ENCODE data around the gene MYH7B.

Gene MYH7B

GRCh38 chr20:34980543-34981233, 25.0 kb downstream of the MYH7B start:
- Histone ChIP-seq H3K27me3 (ENCODE audit: insufficient read depth, low read length, poor library complexity) (no peaks in the 10 kb centered on the region), H3K23ac (ENCODE audit: low read length) (no peak overlapping the region), H4K8ac (ENCODE audit: low read depth, low read length) (no peak overlapping the region), H3K56ac (ENCODE audit: low read length) (peak overlapping the region; percentile 8), H3K79me1 (ENCODE audit: low read length) (no peaks in the 10 kb centered on the region), H3K36me3 (ENCODE audit: control insufficient read depth, insufficient read depth, low read length) (no peaks in the 10 kb centered on the region), H3K4ac (ENCODE audit: low read depth, low read length) (no peak overlapping the region), H3K9ac (ENCODE audit: low read length) (no peak overlapping the region), H2AK5ac (ENCODE audit: low read length) (no peak overlapping the region), H3K4me1 (ENCODE audit: control insufficient read depth, low read depth, low read length) (no peaks in the 10 kb centered on the region), H3K18ac (ENCODE audit: low read length) (no peak overlapping the region), H2BK15ac (replicated peaks; ENCODE audit: low read depth) (no peak overlapping the region), H2BK5ac (ENCODE audit: low read length) (no peak overlapping the region), H3K79me2 (ENCODE audit: control insufficient read depth, insufficient read depth, low read length) (no peaks in the 10 kb centered on the region), H2BK120ac (ENCODE audit: low read depth, low read length) (no peak overlapping the region), H4K5ac (ENCODE audit: low read length) (no peak overlapping the region), H3K4me3 (ENCODE audit: low read length) (no peak overlapping the region), H3K27ac (ENCODE audit: low read depth, low read length) (no peak overlapping the region), H3K4me2 (ENCODE audit: low read length) (no peak overlapping the region)
- no CpG with 5 or more reads among the region's 22 CpGs for WGBS (ENCODE audit: extremely low coverage, insufficient coverage, low lambda C conversion rate)
- DNase-seq, result peak; percentile 32

GRCh38 chr20:34982270-34983088, 26.8 kb downstream of the MYH7B start:
- no peak overlapping the region for H2BK5ac ChIP-seq (ENCODE audit: low read length)
- no peak overlapping the region for H2BK15ac ChIP-seq (replicated peaks; ENCODE audit: low read depth)
- no peak overlapping the region for H4K5ac ChIP-seq (ENCODE audit: low read length)
- no peaks in the 10 kb centered on the region for H3K4me1 ChIP-seq (ENCODE audit: control insufficient read depth, low read depth, low read length)
- H3K4me2 ChIP-seq (ENCODE audit: low read length), result no peak overlapping the region
- H3K27ac ChIP-seq (ENCODE audit: low read depth, low read length), result no peak overlapping the region
- no peak overlapping the region for H3K23ac ChIP-seq (ENCODE audit: low read length)
- no peak overlapping the region for H3K56ac ChIP-seq (ENCODE audit: low read length)
- H3K79me1 ChIP-seq (ENCODE audit: low read length), result no peaks in the 10 kb centered on the region
- no peak overlapping the region for H3K18ac ChIP-seq (ENCODE audit: low read length)
- no peak overlapping the region for H4K8ac ChIP-seq (ENCODE audit: low read depth, low read length)
- no CpG with 5 or more reads among the region's 21 CpGs for WGBS (ENCODE audit: extremely low coverage, insufficient coverage, low lambda C conversion rate)
- H3K79me2 ChIP-seq (ENCODE audit: control insufficient read depth, insufficient read depth, low read length), result no peaks in the 10 kb centered on the region
- H3K4me3 ChIP-seq (ENCODE audit: low read length), result no peak overlapping the region
- H3K9ac ChIP-seq (ENCODE audit: low read length), result no peak overlapping the region
- H3K36me3 ChIP-seq (ENCODE audit: control insufficient read depth, insufficient read depth, low read length), result no peaks in the 10 kb centered on the region
- no peaks in the 10 kb centered on the region for H3K27me3 ChIP-seq (ENCODE audit: insufficient read depth, low read length, poor library complexity)
- no peak overlapping the region for H2BK120ac ChIP-seq (ENCODE audit: low read depth, low read length)
- no peak overlapping the region for H2AK5ac ChIP-seq (ENCODE audit: low read length)
- DNase-seq, result no peak
- H3K4ac ChIP-seq (ENCODE audit: low read depth, low read length), result no peak overlapping the region

GRCh38 chr20:34983089-34983820, 27.6 kb downstream of the MYH7B start:
- Histone ChIP-seq H3K36me3 (ENCODE audit: control insufficient read depth, insufficient read depth, low read length) (no peaks in the 10 kb centered on the region), H3K4ac (ENCODE audit: low read depth, low read length) (no peak overlapping the region), H3K4me3 (ENCODE audit: low read length) (no peak overlapping the region), H3K18ac (ENCODE audit: low read length) (no peak overlapping the region), H3K23ac (ENCODE audit: low read length) (no peak overlapping the region), H3K27ac (ENCODE audit: low read depth, low read length) (no peak overlapping the region), H3K27me3 (ENCODE audit: insufficient read depth, low read length, poor library complexity) (no peaks in the 10 kb centered on the region), H2AK5ac (ENCODE audit: low read length) (no peak overlapping the region), H3K4me2 (ENCODE audit: low read length) (no peak overlapping the region), H3K4me1 (ENCODE audit: control insufficient read depth, low read depth, low read length) (no peaks in the 10 kb centered on the region), H4K5ac (ENCODE audit: low read length) (no peak overlapping the region), H3K79me1 (ENCODE audit: low read length) (no peaks in the 10 kb centered on the region), H2BK5ac (ENCODE audit: low read length) (no peak overlapping the region), H2BK120ac (ENCODE audit: low read depth, low read length) (no peak overlapping the region), H4K8ac (ENCODE audit: low read depth, low read length) (no peak overlapping the region), H3K9ac (ENCODE audit: low read length) (no peak overlapping the region), H2BK15ac (replicated peaks; ENCODE audit: low read depth) (no peak overlapping the region), H3K79me2 (ENCODE audit: control insufficient read depth, insufficient read depth, low read length) (no peaks in the 10 kb centered on the region), H3K56ac (ENCODE audit: low read length) (no peak overlapping the region)
- DNase-seq, result no peak
- WGBS (ENCODE audit: extremely low coverage, insufficient coverage, low lambda C conversion rate), result no CpG with 5 or more reads among the region's 5 CpGs

- peak overlapping the region; percentile 30 for H3K56ac ChIP-seq (ENCODE audit: low read length)
- no peak overlapping the region for H2AK5ac ChIP-seq (ENCODE audit: low read length)
- no peaks in the 10 kb centered on the region for H3K79me2 ChIP-seq (ENCODE audit: control insufficient read depth, insufficient read depth, low read length)
- no peak overlapping the region for H4K8ac ChIP-seq (ENCODE audit: low read depth, low read length)
- WGBS (ENCODE audit: extremely low coverage, insufficient coverage, low lambda C conversion rate), result no CpG with 5 or more reads among the region's 14 CpGs
- H3K27ac ChIP-seq (ENCODE audit: low read depth, low read length), result no peak overlapping the region
- no peak for DNase-seq
- no peaks in the 10 kb centered on the region for H3K36me3 ChIP-seq (ENCODE audit: control insufficient read depth, insufficient read depth, low read length)
- no peak overlapping the region for H3K23ac ChIP-seq (ENCODE audit: low read length)
- H3K27me3 ChIP-seq (ENCODE audit: insufficient read depth, low read length, poor library complexity), result no peaks in the 10 kb centered on the region
- H3K18ac ChIP-seq (ENCODE audit: low read length), result no peak overlapping the region
- H3K4ac ChIP-seq (ENCODE audit: low read depth, low read length), result no peak overlapping the region
- no peaks in the 10 kb centered on the region for H3K79me1 ChIP-seq (ENCODE audit: low read length)
- H2BK5ac ChIP-seq (ENCODE audit: low read length), result no peak overlapping the region
- H2BK15ac ChIP-seq (replicated peaks; ENCODE audit: low read depth), result no peak overlapping the region
- H3K9ac ChIP-seq (ENCODE audit: low read length), result no peak overlapping the region
- no peak overlapping the region for H4K5ac ChIP-seq (ENCODE audit: low read length)
- no peak overlapping the region for H2BK120ac ChIP-seq (ENCODE audit: low read depth, low read length)
- no peaks in the 10 kb centered on the region for H3K4me1 ChIP-seq (ENCODE audit: control insufficient read depth, low read depth, low read length)
- no peak overlapping the region for H3K4me2 ChIP-seq (ENCODE audit: low read length)
- H3K4me3 ChIP-seq (ENCODE audit: low read length), result no peak overlapping the region
Observed at GRCh38 chr20:34983995-34984735, 28.5 kb downstream of the MYH7B start.

GRCh38 chr20:34984756-34985261, 29.1 kb downstream of the MYH7B start:
- no peak overlapping the region for H3K4me3 ChIP-seq (ENCODE audit: low read length)
- no CpG with 5 or more reads among the region's 18 CpGs for WGBS (ENCODE audit: extremely low coverage, insufficient coverage, low lambda C conversion rate)
- H3K4me2 ChIP-seq (ENCODE audit: low read length), result no peak overlapping the region
- no peak overlapping the region for H3K4ac ChIP-seq (ENCODE audit: low read depth, low read length)
- H3K18ac ChIP-seq (ENCODE audit: low read length), result no peak overlapping the region
- no peak overlapping the region for H3K56ac ChIP-seq (ENCODE audit: low read length)
- no peak for DNase-seq
- H3K23ac ChIP-seq (ENCODE audit: low read length), result no peak overlapping the region
- H3K27ac ChIP-seq (ENCODE audit: low read depth, low read length), result no peak overlapping the region
- no peaks in the 10 kb centered on the region for H3K79me1 ChIP-seq (ENCODE audit: low read length)
- no peaks in the 10 kb centered on the region for H3K4me1 ChIP-seq (ENCODE audit: control insufficient read depth, low read depth, low read length)
- H2BK5ac ChIP-seq (ENCODE audit: low read length), result no peak overlapping the region
- H3K36me3 ChIP-seq (ENCODE audit: control insufficient read depth, insufficient read depth, low read length), result no peaks in the 10 kb centered on the region
- H2BK120ac ChIP-seq (ENCODE audit: low read depth, low read length), result no peak overlapping the region
- H4K8ac ChIP-seq (ENCODE audit: low read depth, low read length), result no peak overlapping the region
- H4K5ac ChIP-seq (ENCODE audit: low read length), result no peak overlapping the region
- H3K27me3 ChIP-seq (ENCODE audit: insufficient read depth, low read length, poor library complexity), result no peaks in the 10 kb centered on the region
- no peaks in the 10 kb centered on the region for H3K79me2 ChIP-seq (ENCODE audit: control insufficient read depth, insufficient read depth, low read length)
- H2AK5ac ChIP-seq (ENCODE audit: low read length), result no peak overlapping the region
- H3K9ac ChIP-seq (ENCODE audit: low read length), result no peak overlapping the region
- H2BK15ac ChIP-seq (replicated peaks; ENCODE audit: low read depth), result no peak overlapping the region
